Measurements from ENCODE around the gene CORO2B. TPM values are rescaled to one million over a fixed set of nuclear protein-coding genes. Genes with fewer than 3 reads are reported as not detected.
A peak's percentile ranks its signal among the peaks of the same experiment; 100 is the strongest.

Gene CORO2B
- total RNA-seq, 6 experiments from 2014 or later = 9.3 to 11.0 (median 9.9) TPM

DNA sequence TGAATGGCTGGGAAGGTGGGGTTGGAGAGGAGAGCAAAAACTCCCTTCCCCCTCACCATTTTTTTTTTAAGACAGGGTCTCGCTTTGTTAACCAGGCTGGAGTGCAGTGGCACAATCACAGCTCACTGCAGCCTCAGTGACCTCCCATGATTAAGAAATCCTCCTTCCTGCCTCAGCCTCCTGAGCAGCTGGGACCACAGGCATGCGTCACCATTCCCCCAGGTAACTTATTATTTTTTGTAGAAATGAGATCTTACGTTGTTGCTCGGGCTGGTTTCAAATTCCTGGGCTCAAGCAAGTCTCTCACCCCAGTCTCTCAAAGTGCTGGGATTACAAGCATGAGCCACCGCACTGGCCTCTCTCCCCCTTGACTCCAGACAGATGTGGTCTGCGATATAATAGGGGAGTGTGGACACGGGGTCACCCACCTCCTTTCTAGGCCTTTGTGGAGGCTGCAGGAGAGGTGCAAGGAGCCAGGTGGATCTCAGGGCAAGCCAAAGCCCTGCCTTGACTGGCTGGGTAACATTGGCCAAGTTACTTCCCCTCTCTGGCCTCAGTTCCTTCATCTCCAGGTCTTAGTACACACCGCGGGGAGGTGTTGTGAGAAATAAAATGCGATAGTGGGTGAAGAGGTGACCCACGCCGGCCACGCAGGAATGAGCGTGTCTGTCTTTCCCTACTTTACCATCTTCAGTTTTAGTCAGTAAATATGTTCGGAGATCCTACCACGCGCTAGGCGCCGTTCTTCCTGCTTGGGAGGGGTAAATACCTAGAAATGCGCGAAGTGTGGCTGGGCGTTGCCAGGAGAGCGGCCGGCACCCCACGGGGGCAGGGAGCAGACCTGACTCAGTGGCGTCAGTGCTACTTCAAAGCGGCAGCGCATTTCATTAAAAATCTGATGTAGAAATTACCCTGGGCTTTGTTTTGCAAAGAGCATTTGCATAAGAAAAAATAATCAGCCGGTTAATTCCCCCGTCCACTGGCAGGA, 20.2 kb upstream of the CORO2B start:
- Mint-ChIP-seq H3K9me3 (no peaks in the 10 kb centered on the region), H3K27ac (peak overlapping the region; percentile 65; the same call in 1 of the 2 replicates), H3K4me1 (ENCODE audit: low read depth) (peaks cover 25% of the 10 kb centered on the region), H3K27me3 (ENCODE audit: insufficient read depth) (peaks cover 7% of the 10 kb centered on the region), H3K4me3 (peak overlapping the region; percentile 90), H3K36me3 (ENCODE audit: low read depth) (no peaks in the 10 kb centered on the region)
- TF ChIP-seq, protein P1, sequence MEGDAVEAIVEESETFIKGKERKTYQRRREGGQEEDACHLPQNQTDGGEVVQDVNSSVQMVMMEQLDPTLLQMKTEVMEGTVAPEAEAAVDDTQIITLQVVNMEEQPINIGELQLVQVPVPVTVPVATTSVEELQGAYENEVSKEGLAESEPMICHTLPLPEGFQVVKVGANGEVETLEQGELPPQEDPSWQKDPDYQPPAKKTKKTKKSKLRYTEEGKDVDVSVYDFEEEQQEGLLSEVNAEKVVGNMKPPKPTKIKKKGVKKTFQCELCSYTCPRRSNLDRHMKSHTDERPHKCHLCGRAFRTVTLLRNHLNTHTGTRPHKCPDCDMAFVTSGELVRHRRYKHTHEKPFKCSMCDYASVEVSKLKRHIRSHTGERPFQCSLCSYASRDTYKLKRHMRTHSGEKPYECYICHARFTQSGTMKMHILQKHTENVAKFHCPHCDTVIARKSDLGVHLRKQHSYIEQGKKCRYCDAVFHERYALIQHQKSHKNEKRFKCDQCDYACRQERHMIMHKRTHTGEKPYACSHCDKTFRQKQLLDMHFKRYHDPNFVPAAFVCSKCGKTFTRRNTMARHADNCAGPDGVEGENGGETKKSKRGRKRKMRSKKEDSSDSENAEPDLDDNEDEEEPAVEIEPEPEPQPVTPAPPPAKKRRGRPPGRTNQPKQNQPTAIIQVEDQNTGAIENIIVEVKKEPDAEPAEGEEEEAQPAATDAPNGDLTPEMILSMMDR (IDR thresholded peaks at IDR 0.05) = no peak
- DNase-seq = no peak

DNA sequence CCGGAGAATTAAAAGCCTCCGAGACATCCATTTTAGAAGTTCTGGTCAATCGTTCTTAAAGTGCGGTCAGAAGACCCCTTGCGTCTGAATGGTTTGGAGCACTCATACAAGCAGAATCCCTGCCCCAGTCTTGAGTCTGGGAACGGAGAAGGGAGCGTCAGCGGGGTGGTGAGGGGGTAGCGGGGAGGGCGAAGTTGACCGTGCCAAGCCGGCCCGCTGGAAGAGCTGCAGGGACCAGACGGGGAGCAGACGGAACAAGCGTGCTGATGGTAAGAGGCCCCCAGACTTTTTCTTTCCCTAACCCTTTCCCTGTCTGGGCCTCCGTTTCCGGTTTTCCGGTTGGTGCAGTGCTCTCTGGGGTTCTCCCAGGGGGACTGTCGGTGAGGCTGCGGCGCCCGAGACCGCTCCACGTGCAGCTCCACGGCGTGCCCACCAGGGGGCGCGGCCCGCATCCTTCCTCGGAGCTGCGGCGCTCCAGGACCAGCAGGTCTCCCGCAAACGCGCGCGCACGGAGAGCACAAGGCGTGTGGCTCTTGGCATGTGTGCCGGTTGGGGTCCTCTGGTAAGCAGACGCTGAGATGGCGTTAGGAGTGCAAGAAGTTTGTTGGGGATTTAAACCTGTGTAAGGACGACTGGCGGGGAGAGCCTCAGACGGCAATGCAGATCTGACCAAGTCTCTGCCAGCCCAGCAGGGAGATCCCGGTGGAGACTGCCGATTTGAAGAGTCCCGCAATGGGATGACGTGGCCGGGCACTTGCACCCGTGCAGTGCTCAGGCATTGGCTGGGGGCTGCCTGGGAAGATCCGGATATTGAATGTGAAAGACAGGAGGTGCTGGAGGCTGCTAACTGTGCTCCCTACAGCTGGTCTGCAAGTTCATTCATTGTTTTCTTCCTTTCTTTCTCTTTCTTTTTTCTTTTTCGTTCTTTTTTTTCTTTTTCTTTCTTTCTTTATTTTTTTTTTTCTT, 19.2 kb upstream of the CORO2B start:
- peaks cover 7% of the 10 kb centered on the region for H3K27me3 Mint-ChIP-seq (ENCODE audit: insufficient read depth)
- H3K9me3 Mint-ChIP-seq = no peaks in the 10 kb centered on the region
- H3K4me1 Mint-ChIP-seq (ENCODE audit: low read depth) = peaks cover 23% of the 10 kb centered on the region
- H3K36me3 Mint-ChIP-seq (ENCODE audit: low read depth) = no peaks in the 10 kb centered on the region
- H3K27ac Mint-ChIP-seq = peak overlapping the region; percentile 65
- DNase-seq = peak; percentile 55
- peak overlapping the region; percentile 90 for H3K4me3 Mint-ChIP-seq
- TF ChIP-seq, protein P1 (IDR thresholded peaks at IDR 0.05) = peak; percentile 99

DNA sequence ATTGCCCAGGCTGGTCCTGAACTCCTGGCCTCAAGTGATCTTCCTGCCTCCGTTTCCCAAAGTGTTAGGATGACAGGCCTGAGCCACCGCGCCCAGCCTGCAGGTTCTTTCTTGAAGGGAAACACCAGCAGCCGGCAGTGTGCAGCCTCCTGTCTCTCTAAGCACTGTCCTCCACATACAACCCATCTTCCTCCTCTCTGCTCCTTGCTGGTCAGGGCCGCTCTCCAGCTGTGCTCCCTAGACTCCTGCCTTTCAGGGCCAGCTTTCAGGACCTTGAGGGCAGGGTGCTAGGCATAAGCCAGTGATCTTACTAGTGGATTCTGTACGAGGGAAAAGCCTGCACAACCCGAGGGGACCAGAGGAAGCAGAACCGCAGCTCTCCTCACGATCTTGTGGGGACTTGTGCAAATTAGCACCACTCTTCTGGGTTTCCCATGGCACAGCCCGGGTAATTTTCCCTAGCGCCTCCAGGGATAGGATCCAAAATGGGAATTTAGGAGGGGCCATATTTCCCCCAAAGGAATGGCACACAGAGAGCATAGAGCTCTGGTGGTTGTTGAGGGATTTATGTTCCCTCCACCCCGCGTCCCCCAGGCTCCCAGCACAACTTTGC, 18.2 kb upstream of the CORO2B start:
- Mint-ChIP-seq H3K27me3 (ENCODE audit: insufficient read depth) (peaks cover 8% of the 10 kb centered on the region), H3K9me3 (no peaks in the 10 kb centered on the region), H3K4me3 (peak overlapping the region; percentile 90), H3K4me1 (ENCODE audit: low read depth) (peaks cover 23% of the 10 kb centered on the region), H3K27ac (no peak overlapping the region), H3K36me3 (ENCODE audit: low read depth) (no peaks in the 10 kb centered on the region)
- TF ChIP-seq, protein P1 (IDR thresholded peaks at IDR 0.05) = no peak
- DNase-seq = no peak

DNA sequence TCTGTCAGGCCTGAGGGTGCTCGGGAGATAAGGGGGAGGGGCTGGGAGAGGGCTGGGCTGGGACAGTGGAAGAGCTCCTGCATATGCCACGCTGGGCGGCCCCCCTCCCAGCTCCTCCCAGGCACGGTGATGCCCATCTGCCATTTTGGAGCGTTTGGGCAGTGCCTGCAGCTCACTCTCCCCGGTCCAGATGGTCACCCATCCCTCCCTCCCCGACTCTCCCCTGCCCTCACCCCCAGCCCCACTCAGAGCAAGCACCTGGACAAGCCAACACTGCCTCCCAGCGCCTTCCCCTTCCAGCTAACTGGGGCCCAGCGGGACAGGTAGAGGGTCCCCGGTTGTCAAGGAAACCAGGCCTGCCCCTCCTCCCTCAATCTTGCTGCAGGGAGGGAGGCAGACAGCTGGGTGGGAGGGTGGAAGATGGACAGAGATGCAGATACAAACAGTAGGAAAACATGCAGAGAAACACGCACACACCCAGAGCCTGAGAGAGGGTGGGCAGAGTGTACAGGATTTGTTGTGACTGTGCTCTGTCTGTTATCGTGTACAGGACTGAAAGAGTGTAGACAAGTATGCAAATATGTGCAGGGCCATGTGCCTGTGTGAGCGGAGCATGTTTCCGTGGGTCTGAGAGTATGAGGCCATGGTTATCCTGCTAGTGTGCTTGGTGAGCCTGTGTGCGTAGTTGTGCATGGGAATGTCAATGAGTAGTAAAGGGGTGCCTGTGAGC, 17.5 kb upstream of the CORO2B start:
- Mint-ChIP-seq H3K36me3 (ENCODE audit: low read depth) (no peaks in the 10 kb centered on the region), H3K27me3 (ENCODE audit: insufficient read depth) (peaks cover 7% of the 10 kb centered on the region), H3K27ac (no peak overlapping the region), H3K4me1 (ENCODE audit: low read depth) (peaks cover 23% of the 10 kb centered on the region), H3K9me3 (no peaks in the 10 kb centered on the region), H3K4me3 (no peak overlapping the region)
- no peak for DNase-seq
- TF ChIP-seq, protein P1 (IDR thresholded peaks at IDR 0.05) = no peak
